ENCODE results near the gene STYXL1.

DNA sequence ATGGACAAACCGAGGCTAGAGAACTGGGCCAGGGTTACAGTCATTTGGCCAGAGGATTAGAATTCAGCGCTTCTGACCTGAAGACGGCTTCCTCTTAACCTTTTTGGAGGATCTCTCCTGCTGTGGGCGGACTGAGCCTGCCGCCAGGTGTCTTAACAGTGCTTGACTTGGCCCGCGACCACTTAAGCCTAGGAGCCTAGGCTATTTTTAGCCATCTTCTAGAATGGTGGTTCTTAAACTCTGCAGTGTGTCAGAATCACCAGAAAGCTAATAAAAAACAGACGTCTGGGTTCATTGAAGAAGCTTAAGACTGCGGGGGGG lies 828 bp upstream of the STYXL1 start:
- TF ChIP-seq, protein P1, sequence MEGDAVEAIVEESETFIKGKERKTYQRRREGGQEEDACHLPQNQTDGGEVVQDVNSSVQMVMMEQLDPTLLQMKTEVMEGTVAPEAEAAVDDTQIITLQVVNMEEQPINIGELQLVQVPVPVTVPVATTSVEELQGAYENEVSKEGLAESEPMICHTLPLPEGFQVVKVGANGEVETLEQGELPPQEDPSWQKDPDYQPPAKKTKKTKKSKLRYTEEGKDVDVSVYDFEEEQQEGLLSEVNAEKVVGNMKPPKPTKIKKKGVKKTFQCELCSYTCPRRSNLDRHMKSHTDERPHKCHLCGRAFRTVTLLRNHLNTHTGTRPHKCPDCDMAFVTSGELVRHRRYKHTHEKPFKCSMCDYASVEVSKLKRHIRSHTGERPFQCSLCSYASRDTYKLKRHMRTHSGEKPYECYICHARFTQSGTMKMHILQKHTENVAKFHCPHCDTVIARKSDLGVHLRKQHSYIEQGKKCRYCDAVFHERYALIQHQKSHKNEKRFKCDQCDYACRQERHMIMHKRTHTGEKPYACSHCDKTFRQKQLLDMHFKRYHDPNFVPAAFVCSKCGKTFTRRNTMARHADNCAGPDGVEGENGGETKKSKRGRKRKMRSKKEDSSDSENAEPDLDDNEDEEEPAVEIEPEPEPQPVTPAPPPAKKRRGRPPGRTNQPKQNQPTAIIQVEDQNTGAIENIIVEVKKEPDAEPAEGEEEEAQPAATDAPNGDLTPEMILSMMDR (IDR thresholded peaks at IDR 0.05; ENCODE audit: insufficient read depth, low read length) = no peak
- TF ChIP-seq POLR2AphosphoS5 (IDR thresholded peaks at IDR 0.05; ENCODE audit: low read depth) (no peak), GABPA (IDR thresholded peaks at IDR 0.05; ENCODE audit: low read depth) (no peak), SPI1 (IDR thresholded peaks at IDR 0.05; ENCODE audit: borderline replicate concordance, low read depth) (no peak; the same call in 1 of the 2 replicates)
- TF ChIP-seq, protein P2, sequence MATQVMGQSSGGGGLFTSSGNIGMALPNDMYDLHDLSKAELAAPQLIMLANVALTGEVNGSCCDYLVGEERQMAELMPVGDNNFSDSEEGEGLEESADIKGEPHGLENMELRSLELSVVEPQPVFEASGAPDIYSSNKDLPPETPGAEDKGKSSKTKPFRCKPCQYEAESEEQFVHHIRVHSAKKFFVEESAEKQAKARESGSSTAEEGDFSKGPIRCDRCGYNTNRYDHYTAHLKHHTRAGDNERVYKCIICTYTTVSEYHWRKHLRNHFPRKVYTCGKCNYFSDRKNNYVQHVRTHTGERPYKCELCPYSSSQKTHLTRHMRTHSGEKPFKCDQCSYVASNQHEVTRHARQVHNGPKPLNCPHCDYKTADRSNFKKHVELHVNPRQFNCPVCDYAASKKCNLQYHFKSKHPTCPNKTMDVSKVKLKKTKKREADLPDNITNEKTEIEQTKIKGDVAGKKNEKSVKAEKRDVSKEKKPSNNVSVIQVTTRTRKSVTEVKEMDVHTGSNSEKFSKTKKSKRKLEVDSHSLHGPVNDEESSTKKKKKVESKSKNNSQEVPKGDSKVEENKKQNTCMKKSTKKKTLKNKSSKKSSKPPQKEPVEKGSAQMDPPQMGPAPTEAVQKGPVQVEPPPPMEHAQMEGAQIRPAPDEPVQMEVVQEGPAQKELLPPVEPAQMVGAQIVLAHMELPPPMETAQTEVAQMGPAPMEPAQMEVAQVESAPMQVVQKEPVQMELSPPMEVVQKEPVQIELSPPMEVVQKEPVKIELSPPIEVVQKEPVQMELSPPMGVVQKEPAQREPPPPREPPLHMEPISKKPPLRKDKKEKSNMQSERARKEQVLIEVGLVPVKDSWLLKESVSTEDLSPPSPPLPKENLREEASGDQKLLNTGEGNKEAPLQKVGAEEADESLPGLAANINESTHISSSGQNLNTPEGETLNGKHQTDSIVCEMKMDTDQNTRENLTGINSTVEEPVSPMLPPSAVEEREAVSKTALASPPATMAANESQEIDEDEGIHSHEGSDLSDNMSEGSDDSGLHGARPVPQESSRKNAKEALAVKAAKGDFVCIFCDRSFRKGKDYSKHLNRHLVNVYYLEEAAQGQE (IDR thresholded peaks at IDR 0.05; ENCODE audit: insufficient replicate concordance, low read depth) = no peak
